Right atrium auricular region (tissue), 2 donors: Measurements from ENCODE around the gene VPS13C. TPM values are rescaled to one million over a fixed set of nuclear protein-coding genes. Genes with fewer than 3 reads are reported as not detected.

Source experiments
- DNase-seq: peaks from one replicate; pipeline ENCODE4 v3.0.0-alpha.2; 2019; ENCODE audit warnings: low spot score
- H3K27ac ChIP-seq, 2 donors: fragments of 200-600 bp; sonication (generic); 1 replicate in 1 of 2; 2 replicates in 1 of 2; pipeline ENCODE4 v1.5.1; 2016 to 2019
- H3K27me3 ChIP-seq, 2 donors: fragments of 200-600 bp; sonication (generic); one replicate each; pipeline versions ENCODE4 v1.5.1 to v1.6.0; 2017 to 2019
- H3K36me3 ChIP-seq: fragments of 200-600 bp; sonication (generic); one replicate; pipeline ENCODE4 v1.5.1; 2016
- H3K4me1 ChIP-seq, 2 donors: fragments of 200-600 bp; sonication (generic); one replicate each; pipeline versions ENCODE4 v1.5.1 to v1.6.0; 2017 to 2019
- H3K4me3 ChIP-seq, 2 donors: fragments of 200-600 bp; sonication (generic); 1 replicate in 1 of 2; 2 replicates in 1 of 2; pipeline ENCODE4 v1.5.1; 2017 to 2019; ENCODE audit warnings: mild to moderate bottlenecking in 1 of 2, moderate library complexity in 1 of 2
- H3K9me3 ChIP-seq, 2 donors: fragments of 200-600 bp; sonication (generic); one replicate each; pipeline ENCODE4 v1.5.1; 2019
- CTCF ChIP-seq, 2 donors: fragments of 200-600 bp; sonication (generic); IDR thresholded peaks; one replicate each; pipeline ENCODE4 v1.5.1; 2019; ENCODE audit warnings: antibody characterized with exemption in 2 of 2
- total RNA-seq, 2 donors: library from RNA; depleted of rRNA; stranded (reverse); fragments of >200 nt; gene quantifications; one replicate each; pipeline ENCODE4 v1.1.0, GENCODE V29; 2016

Gene VPS13C
- total RNA-seq, 2 donors from 2014 or later: 30.3 to 41.9 TPM

GRCh38 chr15:61841466-61841865 lies 218.8 kb downstream of the VPS13C start:
- H3K4me1 ChIP-seq: no peaks in the 10 kb centered on the region
- no peaks in the 10 kb centered on the region for H3K9me3 ChIP-seq
- H3K4me3 ChIP-seq: no peak overlapping the region
- H3K27ac ChIP-seq: no peak overlapping the region
- no peaks in the 10 kb centered on the region for H3K36me3 ChIP-seq
- no peak for TF ChIP-seq CTCF (IDR thresholded peaks at IDR 0.05)
- H3K27me3 ChIP-seq: no peaks in the 10 kb centered on the region
- no peak for DNase-seq

GRCh38 chr15:61840090-61840489 lies 220.2 kb downstream of the VPS13C start:
- H3K27me3 ChIP-seq: no peaks in the 10 kb centered on the region
- no peak overlapping the region for H3K27ac ChIP-seq
- no peak for TF ChIP-seq CTCF (IDR thresholded peaks at IDR 0.05)
- DNase-seq: no peak
- H3K9me3 ChIP-seq: no peaks in the 10 kb centered on the region
- no peaks in the 10 kb centered on the region for H3K36me3 ChIP-seq
- no peak overlapping the region for H3K4me3 ChIP-seq
- peaks cover 0 to 7% of the 10 kb centered on the region in 2 donors for H3K4me1 ChIP-seq

GRCh38 chr15:61839546-61839945 lies 220.7 kb downstream of the VPS13C start:
- DNase-seq: no peak
- H3K4me1 ChIP-seq: peaks cover 0 to 8% of the 10 kb centered on the region in 2 donors
- H3K9me3 ChIP-seq: no peaks in the 10 kb centered on the region
- no peak for TF ChIP-seq CTCF (IDR thresholded peaks at IDR 0.05)
- no peak overlapping the region for H3K27ac ChIP-seq
- H3K36me3 ChIP-seq: no peaks in the 10 kb centered on the region
- H3K27me3 ChIP-seq: no peaks in the 10 kb centered on the region
- H3K4me3 ChIP-seq: no peak overlapping the region

- peak; percentile 92 to 94 for TF ChIP-seq CTCF (IDR thresholded peaks at IDR 0.05)
- DNase-seq: peak; percentile 71
- no peaks in the 10 kb centered on the region for H3K27me3 ChIP-seq
- peaks cover 0 to 8% of the 10 kb centered on the region in 2 donors for H3K4me1 ChIP-seq
- no peak overlapping the region for H3K27ac ChIP-seq
- no peaks in the 10 kb centered on the region for H3K9me3 ChIP-seq
- no peaks in the 10 kb centered on the region for H3K36me3 ChIP-seq
- H3K4me3 ChIP-seq: no peak overlapping the region
Measured at GRCh38 chr15:61835496-61836106, 224.6 kb downstream of the VPS13C start.

GRCh38 chr15:61835029-61835428 lies 225.2 kb downstream of the VPS13C start:
- Histone ChIP-seq H3K27ac (no peak overlapping the region), H3K4me3 (no peak overlapping the region), H3K27me3 (no peaks in the 10 kb centered on the region), H3K36me3 (no peaks in the 10 kb centered on the region), H3K9me3 (no peaks in the 10 kb centered on the region), H3K4me1 (peaks cover 0 to 8% of the 10 kb centered on the region in 2 donors)
- no peak for DNase-seq
- TF ChIP-seq CTCF (IDR thresholded peaks at IDR 0.05): no peak
